Measurements from ENCODE around the gene MACO1. TPM values are rescaled to one million over a fixed set of nuclear protein-coding genes. Genes with fewer than 3 reads are reported as not detected.
"Not testable (repeated sequence)": the region's sequence is repeated elsewhere in the genome, so short reads cannot be mapped to it uniquely, and the experiment has no call there.

Gene MACO1
- total and polyA plus RNA-seq, 2 of the 8 experiments (the other 6 are each of a cell fraction or from before 2014, with no cell fraction given) = 3.5 to 15.1 TPM

DNA sequence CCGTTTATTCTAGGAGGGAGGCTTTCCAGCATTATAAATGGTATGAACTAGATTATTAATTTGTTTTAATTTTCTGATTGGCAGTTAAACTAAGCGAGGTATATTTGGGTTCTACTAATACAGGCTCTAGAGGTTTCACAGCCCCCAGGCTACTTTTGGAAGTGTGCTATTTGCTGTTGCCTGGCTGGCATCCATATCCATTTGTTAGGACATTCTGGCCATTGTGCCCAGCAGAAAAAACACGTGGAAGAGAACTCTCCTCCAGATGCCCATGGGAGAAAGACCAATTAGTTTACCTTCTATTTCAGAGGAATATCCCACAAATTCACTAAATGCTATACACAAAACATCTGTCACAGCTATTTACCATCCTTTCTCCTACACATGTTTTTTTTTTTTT lies 29.3 kb downstream of the MACO1 start (continued):
- no peak for TF ChIP-seq CTCF (IDR thresholded peaks at IDR 0.05; ENCODE audit: control extremely low read depth in 1 of 3, insufficient read depth in 1 of 3, low read depth in 1 of 3, low read length in 3 of 3)
- TF ChIP-seq CTBP2 (IDR thresholded peaks at IDR 0.05; ENCODE audit: borderline replicate concordance, insufficient read depth, insufficient read length, low read length) = no peak
- no peak for TF ChIP-seq SP4 (IDR thresholded peaks at IDR 0.05; ENCODE audit: low read length)

- H3K4me2 ChIP-seq (ENCODE audit: insufficient read depth in 1 of 2, low read depth in 2 of 2, low read length in 2 of 2); H3K9me3 ChIP-seq (ENCODE audit: insufficient read depth in 2 of 2, low read depth in 1 of 2, low read length in 1 of 2); H3K23me2 ChIP-seq (ENCODE audit: low read depth, low read length); H3K4me1 ChIP-seq (replicated peaks in 1 of 4; ENCODE audit: control insufficient read depth in 3 of 4, insufficient read depth in 4 of 4, low read length in 3 of 4); H4K91ac ChIP-seq (replicated peaks; ENCODE audit: insufficient read length, low read length); H2BK20ac ChIP-seq (ENCODE audit: low read length); H3K4me3 ChIP-seq (ENCODE audit: extremely low read depth in 1 of 4, insufficient read depth in 2 of 4, low read depth in 3 of 4, low read length in 4 of 4); H4K20me1 ChIP-seq (replicated peaks in 1 of 2; ENCODE audit: control insufficient read depth in 1 of 2, insufficient read depth in 2 of 2, low read length in 2 of 2); H2BK15ac ChIP-seq (ENCODE audit: low read length); H2BK5ac ChIP-seq (ENCODE audit: low read depth, low read length); DNase-seq (ENCODE audit: low read depth in 1 of 2, low spot score in 2 of 2); H3K27ac ChIP-seq (ENCODE audit: low read depth, low read length); FAIRE-seq; H3K23ac ChIP-seq (ENCODE audit: insufficient read length); H2AK5ac ChIP-seq (ENCODE audit: low read depth, low read length); H2BK120ac ChIP-seq (replicated peaks; ENCODE audit: low read depth, low read length); H4K8ac ChIP-seq (ENCODE audit: extremely low read depth, insufficient read depth, low read length); H3K79me1 ChIP-seq (ENCODE audit: low read depth, low read length); H2AFZ ChIP-seq (ENCODE audit: low read length); H3K14ac ChIP-seq (ENCODE audit: insufficient read length); H3K79me2 ChIP-seq (ENCODE audit: control insufficient read depth in 1 of 2, insufficient read depth in 2 of 2, low read length in 2 of 2); H3K27me3 ChIP-seq (replicated peaks in 1 of 4; ENCODE audit: control insufficient read depth in 3 of 4, extremely low read depth in 1 of 4, insufficient read depth in 3 of 4, low read length in 3 of 4); H3K56ac ChIP-seq (replicated peaks; ENCODE audit: insufficient read length, low read depth, low read length); H4K5ac ChIP-seq (ENCODE audit: insufficient read length, low read depth, low read length); H2BK12ac ChIP-seq (ENCODE audit: low read depth, low read length); H3K4ac ChIP-seq (replicated peaks; ENCODE audit: insufficient read length, low read depth, low read length); H3K18ac ChIP-seq (ENCODE audit: extremely low read depth, low read length); H3K9ac ChIP-seq (replicated peaks in 1 of 4; ENCODE audit: extremely low read depth in 1 of 4, low read depth in 3 of 4, low read length in 3 of 4): not testable (repeated sequence)
- ChIA-PET CTCF (ENCODE audit: partially characterized antibody) (interaction anchor here (1.1 kb wide), 1 partner anchor 24 kb away, joined by 4 read pairs; no protein-coding TSS in a partner anchor), POLR2A (ENCODE audit: partially characterized antibody) (interaction anchor here (1.6 kb wide), 1 partner anchor 11 kb away, joined by 3 read pairs; no protein-coding TSS in a partner anchor)
- WGBS, 2 experiments (ENCODE audit: extremely low coverage in 1 of 2, insufficient coverage in 1 of 2, insufficient read length in 1 of 2, insufficient replicate concordance in 2 of 2, low coverage in 1 of 2, low lambda C conversion rate in 2 of 2, missing lambda C conversion rate in 1 of 2) = 59% methylated on average over 3 of the region's 4 CpGs; no CpG with 5 or more reads in 1 of the 2 experiments
- peaks cover 0 to 11% (median 5%) of the 10 kb centered on the region in 4 experiments; a peak in 4 of 8 replicates for H3K36me3 ChIP-seq (ENCODE audit: control insufficient read depth in 2 of 4, insufficient read depth in 4 of 4, low read length in 3 of 4)
Observed at GRCh38 chr1:25460816-25461215, 30.1 kb downstream of the MACO1 start.
